ENCODE measurements around the gene CEP72.
"Not testable (repeated sequence)": the region's sequence is repeated elsewhere in the genome, so short reads cannot be mapped to it uniquely, and the experiment has no call there.

The CEP72 gene

GRCh38 chr5:676699-677076 is 64.5 kb downstream of the CEP72 start:
- ATAC-seq, result no peak
- TF ChIP-seq CSRNP3 (CRISPR knock-in tag; IDR thresholded peaks at IDR 0.05), result no peak
- no peak for TF ChIP-seq CREB5 (CRISPR knock-in tag; IDR thresholded peaks at IDR 0.05; ENCODE audit: low read depth)
- no peak for TF ChIP-seq OSR1 (CRISPR knock-in tag; IDR thresholded peaks at IDR 0.05)
- no peak for TF ChIP-seq TCF4 (CRISPR knock-in tag; IDR thresholded peaks at IDR 0.05; ENCODE audit: borderline replicate concordance)

GRCh38 chr5:677131-678101 is 65.3 kb downstream of the CEP72 start:
- TF ChIP-seq, protein P1, sequence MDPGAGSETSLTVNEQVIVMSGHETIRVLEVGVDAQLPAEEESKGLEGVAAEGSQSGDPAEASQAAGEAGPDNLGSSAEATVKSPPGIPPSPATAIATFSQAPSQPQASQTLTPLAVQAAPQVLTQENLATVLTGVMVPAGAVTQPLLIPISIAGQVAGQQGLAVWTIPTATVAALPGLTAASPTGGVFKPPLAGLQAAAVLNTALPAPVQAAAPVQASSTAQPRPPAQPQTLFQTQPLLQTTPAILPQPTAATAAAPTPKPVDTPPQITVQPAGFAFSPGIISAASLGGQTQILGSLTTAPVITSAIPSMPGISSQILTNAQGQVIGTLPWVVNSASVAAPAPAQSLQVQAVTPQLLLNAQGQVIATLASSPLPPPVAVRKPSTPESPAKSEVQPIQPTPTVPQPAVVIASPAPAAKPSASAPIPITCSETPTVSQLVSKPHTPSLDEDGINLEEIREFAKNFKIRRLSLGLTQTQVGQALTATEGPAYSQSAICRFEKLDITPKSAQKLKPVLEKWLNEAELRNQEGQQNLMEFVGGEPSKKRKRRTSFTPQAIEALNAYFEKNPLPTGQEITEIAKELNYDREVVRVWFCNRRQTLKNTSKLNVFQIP (CRISPR knock-in tag; IDR thresholded peaks at IDR 0.05; ENCODE audit: borderline replicate concordance, low read depth), result no peak
- TF ChIP-seq BACH2 (CRISPR knock-in tag; IDR thresholded peaks at IDR 0.05; ENCODE audit: borderline replicate concordance) (no peak), ISL1 (CRISPR knock-in tag; IDR thresholded peaks at IDR 0.05) (no peak), CREB5 (CRISPR knock-in tag; IDR thresholded peaks at IDR 0.05; ENCODE audit: low read depth) (no peak), ZC3H10 (CRISPR knock-in tag; IDR thresholded peaks at IDR 0.05) (no peak), ARNTL (CRISPR knock-in tag; IDR thresholded peaks at IDR 0.05; ENCODE audit: borderline replicate concordance, low read depth) (no peak), SNAI2 (CRISPR knock-in tag; IDR thresholded peaks at IDR 0.05) (no peak), ESRRG (CRISPR knock-in tag; IDR thresholded peaks at IDR 0.05) (no peak), PPARA (CRISPR knock-in tag; IDR thresholded peaks at IDR 0.05; ENCODE audit: borderline replicate concordance) (no peak), TOX (CRISPR knock-in tag; IDR thresholded peaks at IDR 0.05; ENCODE audit: borderline replicate concordance) (no peak), RARB (CRISPR knock-in tag; IDR thresholded peaks at IDR 0.05) (no peak), PATZ1 (CRISPR knock-in tag; IDR thresholded peaks at IDR 0.05; ENCODE audit: borderline replicate concordance) (no peak), ZFP30 (CRISPR knock-in tag; IDR thresholded peaks at IDR 0.05) (no peak)
- no peak for ATAC-seq

GRCh38 chr5:678521-678920 is 66.4 kb downstream of the CEP72 start:
- not testable (repeated sequence) for ATAC-seq

GRCh38 chr5:679166-679895 is 67.2 kb downstream of the CEP72 start:
- ATAC-seq, result not testable (repeated sequence)

DNA sequence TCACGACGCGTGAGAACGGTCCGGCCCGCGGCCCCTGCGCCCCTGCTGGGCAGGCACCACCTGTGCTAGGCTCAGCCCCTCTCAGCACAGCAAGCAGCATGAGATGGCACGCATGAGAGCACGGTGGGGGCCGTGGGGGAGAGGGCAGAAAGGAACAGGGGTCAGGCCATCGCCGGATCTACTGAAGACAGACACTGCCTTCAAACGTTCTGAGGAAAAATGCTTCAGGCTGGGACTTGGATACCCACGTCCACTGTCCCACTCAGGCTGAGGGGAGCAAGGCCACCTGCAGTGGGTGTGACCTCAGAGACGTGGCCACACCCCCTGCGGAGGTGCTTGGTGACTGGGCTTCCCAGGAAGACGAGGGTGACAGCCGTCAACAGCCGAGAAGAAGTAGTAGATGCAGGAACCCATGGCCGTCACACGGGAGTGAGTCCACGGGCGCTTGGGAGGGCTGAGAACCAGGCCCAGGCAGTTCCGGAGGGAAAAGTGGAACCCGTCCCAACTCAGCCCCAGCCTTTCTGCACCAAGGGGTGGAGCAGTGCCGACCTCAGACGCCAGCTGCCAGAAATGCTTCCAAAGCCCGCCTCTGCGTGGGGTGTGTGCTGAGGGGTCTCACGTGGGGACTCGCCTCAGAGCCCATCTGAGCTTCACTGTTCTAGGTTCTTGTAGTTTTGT is 68.1 kb downstream of the CEP72 start:
- not testable (repeated sequence) for ATAC-seq

GRCh38 chr5:680836-681235 is 68.7 kb downstream of the CEP72 start:
- ATAC-seq, result not testable (repeated sequence)

- ATAC-seq, result not testable (repeated sequence)
Measured at GRCh38 chr5:681317-682191, 69.4 kb downstream of the CEP72 start.

GRCh38 chr5:682216-682615 is 70.1 kb downstream of the CEP72 start:
- not testable (repeated sequence) for ATAC-seq

All from SK-N-SH treated with all-trans-retinoic acid at 6 μM for 48 hours (cell line).